Spinal cord (tissue), 10 donors: Measurements from ENCODE around the gene N4BP2L1. TPM values are rescaled to one million over a fixed set of nuclear protein-coding genes. Genes with fewer than 3 reads are reported as not detected.

ENCODE experiments used
- DNase-seq, 6 donors: peaks; one replicate each; pipeline versions ENCODE4 v3.0.0 to v3.0.0-alpha.2; 2013 to 2015; ENCODE audit warnings: low spot score in 6 of 6, low read depth in 4 of 6
- H3K27ac ChIP-seq: one replicate; pipeline ENCODE4 v1.5.1; 2013; ENCODE audit warnings: low read depth, low read length, control low read depth
- H3K27me3 ChIP-seq: one replicate; pipeline ENCODE4 v1.6.1; 2013; ENCODE audit warnings: low read length; ENCODE audit not compliant: control insufficient read depth, insufficient read depth
- H3K36me3 ChIP-seq: one replicate; pipeline ENCODE4 v1.6.1; 2013; ENCODE audit warnings: low read length; ENCODE audit not compliant: control insufficient read depth, insufficient read depth
- H3K4me1 ChIP-seq: one replicate; pipeline ENCODE4 v1.6.1; 2013; ENCODE audit warnings: low read length; ENCODE audit not compliant: control insufficient read depth, insufficient read depth
- H3K4me3 ChIP-seq: one replicate; pipeline ENCODE4 v1.5.1; 2013; ENCODE audit warnings: low read depth, low read length, control low read depth
- H3K9me3 ChIP-seq: one replicate; pipeline ENCODE4 v1.6.1; 2013; ENCODE audit warnings: low read length; ENCODE audit not compliant: control insufficient read depth, insufficient read depth
- WGBS: methylation state at CpG from one replicate; pipeline ENCODE4 v1.1.5; 2013; ENCODE audit warnings: missing lambda C conversion rate; ENCODE audit not compliant: insufficient coverage; 5-methylcytosine and 5-hydroxymethylcytosine counted together
- polyA plus RNA-seq, 2 donors: library from polyadenylated mRNA; unstranded; fragments of 120-200 nt; gene quantifications; one replicate each; pipeline ENCODE4 v1.2.1, GENCODE V29; 2013; ENCODE audit not compliant: insufficient read length in 2 of 2
- total RNA-seq, 2 donors: library from RNA; depleted of rRNA in 1 of 2; stranded (reverse); fragments of 120-200 nt in 1 of 2; fragments of >200 nt in 1 of 2; gene quantifications; one replicate each; pipeline versions ENCODE4 v1.2.3 to v1.2.4, GENCODE V29; 2013 to 2014
- donor health status: healthy.

N4BP2L1 gene
- total and polyA plus RNA-seq, 4 donors = 18.0 to 23.4 (median 21.3) TPM

- peaks cover 16% of the 10 kb centered on the region for H3K4me1 ChIP-seq
- peak in 1 of 6 donors; percentile 13 for DNase-seq
- peaks cover 3% of the 10 kb centered on the region for H3K36me3 ChIP-seq
- WGBS = 66% methylated on average over 13 of the region's 19 CpGs
- peak overlapping the region; percentile 81 for H3K4me3 ChIP-seq
- no peaks in the 10 kb centered on the region for H3K27me3 ChIP-seq
- no peak overlapping the region for H3K27ac ChIP-seq
- no peaks in the 10 kb centered on the region for H3K9me3 ChIP-seq
Observed at GRCh38 chr13:32426191-32426989, 1.5 kb downstream of the N4BP2L1 start.

- no peak for DNase-seq
- Histone ChIP-seq H3K36me3 (peaks cover 3% of the 10 kb centered on the region), H3K27me3 (no peaks in the 10 kb centered on the region), H3K4me3 (no peak overlapping the region), H3K4me1 (peaks cover 16% of the 10 kb centered on the region), H3K9me3 (no peaks in the 10 kb centered on the region), H3K27ac (no peak overlapping the region)
- whole genome bisulfite sequencing = 96% methylated on average over 4 of the region's 7 CpGs
Observed at GRCh38 chr13:32425158-32425557, 2.8 kb downstream of the N4BP2L1 start.

GRCh38 chr13:32423592-32423991 is 4.3 kb downstream of the N4BP2L1 start:
- no peak overlapping the region for H3K27ac ChIP-seq
- H3K4me3 ChIP-seq = no peak overlapping the region
- 100% methylated on average over 2 of the region's 3 CpGs for WGBS
- peaks cover 6% of the 10 kb centered on the region for H3K36me3 ChIP-seq
- peaks cover 16% of the 10 kb centered on the region for H3K4me1 ChIP-seq
- no peak for DNase-seq
- H3K9me3 ChIP-seq = no peaks in the 10 kb centered on the region
- H3K27me3 ChIP-seq = no peaks in the 10 kb centered on the region

GRCh38 chr13:32419862-32420261 is 8.1 kb downstream of the N4BP2L1 start:
- no peak for DNase-seq
- 100% methylated on average over 1 of the region's 2 CpGs for WGBS
- no peak overlapping the region for H3K27ac ChIP-seq
- no peak overlapping the region for H3K4me3 ChIP-seq
- no peaks in the 10 kb centered on the region for H3K4me1 ChIP-seq
- no peaks in the 10 kb centered on the region for H3K27me3 ChIP-seq
- H3K36me3 ChIP-seq = peaks cover 6% of the 10 kb centered on the region
- no peaks in the 10 kb centered on the region for H3K9me3 ChIP-seq

GRCh38 chr13:32417995-32418394 is 9.9 kb downstream of the N4BP2L1 start:
- Histone ChIP-seq H3K36me3 (peaks cover 3% of the 10 kb centered on the region), H3K27me3 (no peaks in the 10 kb centered on the region), H3K4me1 (no peaks in the 10 kb centered on the region), H3K4me3 (no peak overlapping the region), H3K27ac (no peak overlapping the region), H3K9me3 (no peaks in the 10 kb centered on the region)
- no CpG with 5 or more reads among the region's 1 CpG for WGBS
- no peak for DNase-seq

- H3K9me3 ChIP-seq = no peaks in the 10 kb centered on the region
- no peaks in the 10 kb centered on the region for H3K27me3 ChIP-seq
- H3K36me3 ChIP-seq = peaks cover 3% of the 10 kb centered on the region
- H3K4me1 ChIP-seq = peaks cover 3% of the 10 kb centered on the region
- H3K27ac ChIP-seq = no peak overlapping the region
- no peak overlapping the region for H3K4me3 ChIP-seq
- no peak for DNase-seq
Observed at GRCh38 chr13:32415019-32415418, 12.9 kb downstream of the N4BP2L1 start.

- no peak for DNase-seq
- Histone ChIP-seq H3K9me3 (no peaks in the 10 kb centered on the region), H3K27ac (no peak overlapping the region), H3K36me3 (no peaks in the 10 kb centered on the region), H3K4me3 (no peak overlapping the region), H3K27me3 (no peaks in the 10 kb centered on the region), H3K4me1 (peaks cover 5% of the 10 kb centered on the region)
- 88% methylated on average over 1 of the region's 2 CpGs for WGBS
Observed at GRCh38 chr13:32414580-32414979, 13.3 kb downstream of the N4BP2L1 start.

GRCh38 chr13:32413284-32413683 is 14.6 kb downstream of the N4BP2L1 start:
- H3K9me3 ChIP-seq = no peaks in the 10 kb centered on the region
- H3K36me3 ChIP-seq = no peaks in the 10 kb centered on the region
- DNase-seq = no peak
- no peak overlapping the region for H3K27ac ChIP-seq
- H3K4me3 ChIP-seq = no peak overlapping the region
- WGBS = no CpG with 5 or more reads among the region's 3 CpGs
- no peaks in the 10 kb centered on the region for H3K27me3 ChIP-seq
- peaks cover 8% of the 10 kb centered on the region for H3K4me1 ChIP-seq

GRCh38 chr13:32409561-32410421 is 18.1 kb downstream of the N4BP2L1 start:
- no peaks in the 10 kb centered on the region for H3K9me3 ChIP-seq
- WGBS = 18% methylated on average over 26 of the region's 27 CpGs
- no peak overlapping the region for H3K27ac ChIP-seq
- no peaks in the 10 kb centered on the region for H3K27me3 ChIP-seq
- peaks cover 8% of the 10 kb centered on the region for H3K4me1 ChIP-seq
- peak overlapping the region; percentile 22 for H3K4me3 ChIP-seq
- peak in 2 of 6 donors; percentile 57 for DNase-seq
- H3K36me3 ChIP-seq = no peaks in the 10 kb centered on the region
